ENCODE data around the gene MTMR6. TPM values are rescaled to one million over a fixed set of nuclear protein-coding genes. Genes with fewer than 3 reads are reported as not detected.

MTMR6 gene
- total RNA-seq, 2 experiments from 2014 or later: 5.5 to 5.7 TPM

GRCh38 chr13:25300861-25301346, 13.6 kb upstream of the MTMR6 start:
- no peak for DNase-seq

GRCh38 chr13:25295701-25296100, 8.4 kb upstream of the MTMR6 start:
- intact Hi-C loops (cut with micrococcal nuclease): no loop called here
- H3K36me3 Mint-ChIP-seq (ENCODE audit: low read depth): no peaks in the 10 kb centered on the region
- DNase-seq: no peak
- H3K27me3 Mint-ChIP-seq (ENCODE audit: low read depth): no peaks in the 10 kb centered on the region
- no peak overlapping the region for H3K27ac Mint-ChIP-seq
- H3K4me3 Mint-ChIP-seq: no peak overlapping the region
- H3K9me3 Mint-ChIP-seq: no peaks in the 10 kb centered on the region
- H3K4me1 Mint-ChIP-seq (ENCODE audit: low read depth): peaks cover 9% of the 10 kb centered on the region
- CTCF ChIA-PET: interaction anchor here (0.9 to 3.2 kb wide), 2 partner anchors 9 to 12 kb away, joined by 3 to 12 read pairs; partner anchors contain the start of gene MTMR6

More at GRCh38 chr13:25300861-25301346, 13.6 kb upstream of the MTMR6 start:
- H3K27me3 Mint-ChIP-seq (ENCODE audit: low read depth): no peaks in the 10 kb centered on the region
- CTCF ChIA-PET: no interaction called here
- H3K4me3 Mint-ChIP-seq: peak overlapping the region; percentile 94
- H3K36me3 Mint-ChIP-seq (ENCODE audit: low read depth): peaks cover 23% of the 10 kb centered on the region
- intact Hi-C loops (cut with micrococcal nuclease): loop anchor here (1.0 to 5.0 kb wide), 8 partner anchors 14 to 1951 kb away; partner anchors contain the start of genes MTMR6, PARP4, RNF6 and RPL21
- no peaks in the 10 kb centered on the region for H3K9me3 Mint-ChIP-seq
- H3K27ac Mint-ChIP-seq: peak overlapping the region; percentile 93
- peaks cover 37% of the 10 kb centered on the region for H3K4me1 Mint-ChIP-seq (ENCODE audit: low read depth)

- H3K36me3 Mint-ChIP-seq (ENCODE audit: low read depth): no peaks in the 10 kb centered on the region
- intact Hi-C loops (cut with micrococcal nuclease): no loop called here
Observed at GRCh38 chr13:25295228-25295627, 7.9 kb upstream of the MTMR6 start.

GRCh38 chr13:25292301-25292700, 5.0 kb upstream of the MTMR6 start:
- Mint-ChIP-seq H3K36me3 (ENCODE audit: low read depth) (no peaks in the 10 kb centered on the region), H3K27ac (no peak overlapping the region), H3K4me1 (ENCODE audit: low read depth) (peaks cover 6% of the 10 kb centered on the region), H3K9me3 (no peaks in the 10 kb centered on the region), H3K4me3 (no peak overlapping the region), H3K27me3 (ENCODE audit: low read depth) (peaks cover 3% of the 10 kb centered on the region)
- DNase-seq: peak; percentile 26
- intact Hi-C loops (cut with micrococcal nuclease): no loop called here
- CTCF ChIA-PET: no interaction called here

More at GRCh38 chr13:25295228-25295627, 7.9 kb upstream of the MTMR6 start:
- peaks cover 4% of the 10 kb centered on the region for H3K4me1 Mint-ChIP-seq (ENCODE audit: low read depth)
- CTCF ChIA-PET: interaction anchor here (0.9 to 3.2 kb wide), 2 partner anchors 8 to 12 kb away, joined by 3 to 12 read pairs; partner anchors contain the start of gene MTMR6
- no peaks in the 10 kb centered on the region for H3K9me3 Mint-ChIP-seq
- H3K4me3 Mint-ChIP-seq: no peak overlapping the region
- no peak overlapping the region for H3K27ac Mint-ChIP-seq
- no peak for DNase-seq
- H3K27me3 Mint-ChIP-seq (ENCODE audit: low read depth): no peaks in the 10 kb centered on the region

- Mint-ChIP-seq H3K27me3 (ENCODE audit: low read depth) (peaks cover 3% of the 10 kb centered on the region), H3K36me3 (ENCODE audit: low read depth) (no peaks in the 10 kb centered on the region), H3K4me1 (ENCODE audit: low read depth) (peaks cover 6% of the 10 kb centered on the region), H3K9me3 (no peaks in the 10 kb centered on the region), H3K4me3 (no peak overlapping the region), H3K27ac (no peak overlapping the region)
- CTCF ChIA-PET: no interaction called here
- intact Hi-C loops (cut with micrococcal nuclease): no loop called here
- DNase-seq: no peak
Observed at GRCh38 chr13:25291691-25292090, 4.4 kb upstream of the MTMR6 start.

GRCh38 chr13:25288966-25289365, 1.7 kb upstream of the MTMR6 start:
- intact Hi-C loops (cut with micrococcal nuclease): loop anchor here (5.0 to 10.0 kb wide), 8 partner anchors 72 to 1914 kb away; no protein-coding TSS in a partner anchor
- H3K4me1 Mint-ChIP-seq (ENCODE audit: low read depth): peaks cover 26% of the 10 kb centered on the region
- H3K9me3 Mint-ChIP-seq: no peaks in the 10 kb centered on the region
- DNase-seq: no peak
- H3K27me3 Mint-ChIP-seq (ENCODE audit: low read depth): peaks cover 3% of the 10 kb centered on the region
- peaks cover 4% of the 10 kb centered on the region for H3K36me3 Mint-ChIP-seq (ENCODE audit: low read depth)
- CTCF ChIA-PET: no interaction called here
- no peak overlapping the region for H3K27ac Mint-ChIP-seq
- H3K4me3 Mint-ChIP-seq: no peak overlapping the region

- peak; percentile 52 for DNase-seq
- H3K27me3 Mint-ChIP-seq (ENCODE audit: low read depth): peaks cover 3% of the 10 kb centered on the region
- no peaks in the 10 kb centered on the region for H3K9me3 Mint-ChIP-seq
- CTCF ChIA-PET: interaction anchor here (0.6 to 3.2 kb wide), 8 partner anchors 8 to 63 kb away, joined by 3 to 13 read pairs (median 6); no protein-coding TSS in a partner anchor
- peak overlapping the region; percentile 92 for H3K27ac Mint-ChIP-seq
- peak overlapping the region; percentile 93 for H3K4me3 Mint-ChIP-seq
- intact Hi-C loops (cut with micrococcal nuclease): loop anchor here (2.0 to 10.0 kb wide), 9 partner anchors 69 to 1912 kb away; a partner anchor contains a TSS
- H3K4me1 Mint-ChIP-seq (ENCODE audit: low read depth): peaks cover 45% of the 10 kb centered on the region
- H3K36me3 Mint-ChIP-seq (ENCODE audit: low read depth): peaks cover 4% of the 10 kb centered on the region
Observed at GRCh38 chr13:25286308-25286968, 850 bp downstream of the MTMR6 start.

- Mint-ChIP-seq H3K9me3 (no peaks in the 10 kb centered on the region), H3K27me3 (ENCODE audit: low read depth) (no peaks in the 10 kb centered on the region), H3K4me3 (peak overlapping the region; percentile 34), H3K27ac (peak overlapping the region; percentile 78), H3K4me1 (ENCODE audit: low read depth) (peaks cover 79% of the 10 kb centered on the region), H3K36me3 (ENCODE audit: low read depth) (peaks cover 4% of the 10 kb centered on the region)
- DNase-seq: peak; percentile 51
- intact Hi-C loops (cut with micrococcal nuclease): loop anchor here (1.0 to 10.0 kb wide), 7 partner anchors 9 to 1907 kb away; partner anchors contain the start of gene PARP4
- CTCF ChIA-PET: interaction anchor here (1.1 kb wide), 1 partner anchor 21 kb away, joined by 3 read pairs; no protein-coding TSS in a partner anchor
Observed at GRCh38 chr13:25281935-25282332, 5.4 kb downstream of the MTMR6 start.

- peaks cover 82% of the 10 kb centered on the region for H3K4me1 Mint-ChIP-seq (ENCODE audit: low read depth)
- H3K27me3 Mint-ChIP-seq (ENCODE audit: low read depth): no peaks in the 10 kb centered on the region
- DNase-seq: peak; percentile 65
- H3K27ac Mint-ChIP-seq: peak overlapping the region; percentile 78
- CTCF ChIA-PET: interaction anchor here (1.1 kb wide), 1 partner anchor 21 kb away, joined by 3 read pairs; no protein-coding TSS in a partner anchor
- H3K9me3 Mint-ChIP-seq: no peaks in the 10 kb centered on the region
- H3K36me3 Mint-ChIP-seq (ENCODE audit: low read depth): peaks cover 1% of the 10 kb centered on the region
- peak overlapping the region; percentile 34 for H3K4me3 Mint-ChIP-seq
- intact Hi-C loops (cut with micrococcal nuclease): loop anchor here (1.0 to 10.0 kb wide), 7 partner anchors 8 to 1907 kb away; partner anchors contain the start of gene PARP4
Observed at GRCh38 chr13:25281193-25281934, 5.9 kb downstream of the MTMR6 start.

GRCh38 chr13:25280396-25280795, 6.9 kb downstream of the MTMR6 start:
- Mint-ChIP-seq H3K36me3 (ENCODE audit: low read depth) (no peaks in the 10 kb centered on the region), H3K4me3 (no peak overlapping the region), H3K4me1 (ENCODE audit: low read depth) (peaks cover 78% of the 10 kb centered on the region), H3K27me3 (ENCODE audit: low read depth) (no peaks in the 10 kb centered on the region), H3K9me3 (no peaks in the 10 kb centered on the region), H3K27ac (no peak overlapping the region)
- CTCF ChIA-PET: no interaction called here
- DNase-seq: no peak
- intact Hi-C loops (cut with micrococcal nuclease): loop anchor here (5.0 to 10.0 kb wide), 6 partner anchors 266 to 1906 kb away; partner anchors contain the start of gene PARP4

GRCh38 chr13:25276748-25277147, 10.5 kb downstream of the MTMR6 start:
- peak; percentile 41 for DNase-seq
- H3K36me3 Mint-ChIP-seq (ENCODE audit: low read depth): peaks cover 2% of the 10 kb centered on the region
- intact Hi-C loops (cut with micrococcal nuclease): loop anchor here (1.0 kb wide), 1 partner anchor 11 kb away; the partner anchor contains the start of gene MTMR6
- H3K4me1 Mint-ChIP-seq (ENCODE audit: low read depth): peaks cover 49% of the 10 kb centered on the region
- H3K9me3 Mint-ChIP-seq: no peaks in the 10 kb centered on the region
- H3K27ac Mint-ChIP-seq: no peak overlapping the region
- no peaks in the 10 kb centered on the region for H3K27me3 Mint-ChIP-seq (ENCODE audit: low read depth)
- CTCF ChIA-PET: interaction anchor here (0.6 to 2.4 kb wide), 3 partner anchors 9 to 61 kb away, joined by 3 to 10 read pairs (median 3); no protein-coding TSS in a partner anchor
- no peak overlapping the region for H3K4me3 Mint-ChIP-seq

- Mint-ChIP-seq H3K4me3 (no peak overlapping the region), H3K9me3 (no peaks in the 10 kb centered on the region), H3K27me3 (ENCODE audit: low read depth) (no peaks in the 10 kb centered on the region), H3K36me3 (ENCODE audit: low read depth) (peaks cover 14% of the 10 kb centered on the region), H3K4me1 (ENCODE audit: low read depth) (peaks cover 6% of the 10 kb centered on the region), H3K27ac (no peak overlapping the region)
- CTCF ChIA-PET: no interaction called here
- intact Hi-C loops (cut with micrococcal nuclease): no loop called here
- DNase-seq: no peak
Observed at GRCh38 chr13:25268561-25268960, 18.7 kb downstream of the MTMR6 start.

Data from activated naive CD4-positive, alpha-beta T cell treated with anti-CD3 and anti-CD28 coated beads for 36 hours (primary cell).